Breast epithelium (tissue), 4 donors: ENCODE results near the gene ATP1B3. TPM values are rescaled to one million over a fixed set of nuclear protein-coding genes. Genes with fewer than 3 reads are reported as not detected.

Experiments used
- DNase-seq, 2 donors: peaks; one replicate each; pipeline ENCODE4 v3.0.0-alpha.2; 2019; ENCODE audit warnings: low spot score in 2 of 2
- H3K27ac ChIP-seq, 2 donors: fragments of 200-600 bp; sonication (generic) in 1 of 2; one replicate each; pipeline ENCODE4 v1.5.1; 2016 to 2019; ENCODE audit warnings: mild to moderate bottlenecking in 1 of 2
- H3K27me3 ChIP-seq, 2 donors: fragments of 200-600 bp; sonication (generic) in 1 of 2; one replicate each; pipeline versions ENCODE4 v1.5.1 to v1.6.0; 2017 to 2019; ENCODE audit warnings: control low read depth in 1 of 2, mild to moderate bottlenecking in 1 of 2
- H3K36me3 ChIP-seq: fragments of 200-600 bp; one replicate; pipeline ENCODE4 v1.5.1; 2019
- H3K4me1 ChIP-seq, 2 donors: fragments of 200-600 bp; sonication (generic); one replicate each; pipeline ENCODE4 v1.5.1; 2016 to 2019; ENCODE audit warnings: control low read depth in 1 of 2
- H3K4me3 ChIP-seq, 3 donors: fragments of 200-600 bp; sonication (generic); 1 replicate in 2 of 3; 2 replicates in 1 of 3; pipeline ENCODE4 v1.5.1; 2016 to 2019; ENCODE audit warnings: mild to moderate bottlenecking in 3 of 3, moderate library complexity in 2 of 3
- H3K9me3 ChIP-seq, 2 donors: fragments of 200-600 bp; sonication (generic) in 1 of 2; one replicate each; pipeline ENCODE4 v1.5.1; 2016 to 2019; ENCODE audit warnings: control low read depth in 1 of 2
- CTCF ChIP-seq, 3 donors: fragments of 450-650 bp; IDR thresholded peaks; one replicate each; pipeline ENCODE4 v1.5.1; 2016 to 2017; ENCODE audit warnings: antibody characterized with exemption in 3 of 3, mild to moderate bottlenecking in 3 of 3, moderate library complexity in 3 of 3
- POLR2A ChIP-seq: fragments of 450-650 bp; IDR thresholded peaks from one replicate; pipeline ENCODE4 v1.6.1; 2016; ENCODE audit warnings: antibody characterized with exemption, mild to moderate bottlenecking, moderate library complexity
- POLR2AphosphoS5 ChIP-seq, 3 donors: sonication (generic); formaldehyde crosslinking; IDR thresholded peaks; one replicate each; pipeline ENCODE4 v1.6.1; 2017; ENCODE audit warnings: antibody characterized with exemption in 3 of 3
- intact Hi-C: fragments of 100-400 bp; cut with DNase I; formaldehyde crosslinking; loops from one replicate; pipeline ENCODE4 v1.15.1; 2023; ENCODE audit warnings: low total_unique reads
- total RNA-seq, 3 donors: library from RNA; depleted of rRNA; stranded (reverse); fragments of >200 nt; gene quantifications; one replicate each; pipeline ENCODE4 v1.1.0, GENCODE V29; 2016

The ATP1B3 gene
- total RNA-seq, 3 donors from 2014 or later = 47.2 to 88.8 (median 74.4) TPM

- intact Hi-C loops = no loop called here
Observed at GRCh38 chr3:141835557-141836229, 40.8 kb upstream of the ATP1B3 start.

GRCh38 chr3:141839389-141839788 is 37.1 kb upstream of the ATP1B3 start:
- Histone ChIP-seq H3K4me3 (no peak overlapping the region), H3K4me1 (no peaks in the 10 kb centered on the region), H3K27ac (no peak overlapping the region), H3K9me3 (no peaks in the 10 kb centered on the region), H3K27me3 (no peaks in the 10 kb centered on the region), H3K36me3 (no peaks in the 10 kb centered on the region)
- intact Hi-C loops = no loop called here
- no peak for DNase-seq
- TF ChIP-seq CTCF (IDR thresholded peaks at IDR 0.05) (no peak), POLR2AphosphoS5 (IDR thresholded peaks at IDR 0.05) (no peak), POLR2A (no peak)

More at GRCh38 chr3:141835557-141836229, 40.8 kb upstream of the ATP1B3 start:
- no peak for TF ChIP-seq CTCF (IDR thresholded peaks at IDR 0.05)
- TF ChIP-seq POLR2AphosphoS5 (IDR thresholded peaks at IDR 0.05) = no peak
- no peak for TF ChIP-seq POLR2A
- H3K9me3 ChIP-seq = no peaks in the 10 kb centered on the region
- DNase-seq = no peak
- no peaks in the 10 kb centered on the region for H3K36me3 ChIP-seq
- no peak overlapping the region for H3K4me3 ChIP-seq
- H3K4me1 ChIP-seq = no peaks in the 10 kb centered on the region
- H3K27ac ChIP-seq = no peak overlapping the region
- H3K27me3 ChIP-seq = no peaks in the 10 kb centered on the region

- Histone ChIP-seq H3K36me3 (no peaks in the 10 kb centered on the region), H3K4me3 (no peak overlapping the region), H3K27me3 (no peaks in the 10 kb centered on the region), H3K27ac (peak overlapping the region in 1 of 2 donors; percentile 52), H3K9me3 (no peaks in the 10 kb centered on the region), H3K4me1 (no peaks in the 10 kb centered on the region)
- intact Hi-C loops = no loop called here
- TF ChIP-seq POLR2AphosphoS5 (IDR thresholded peaks at IDR 0.05) (no peak), CTCF (IDR thresholded peaks at IDR 0.05) (no peak), POLR2A (no peak)
- DNase-seq = no peak
Observed at GRCh38 chr3:141840737-141841544, 35.5 kb upstream of the ATP1B3 start.

GRCh38 chr3:141844108-141844507 is 32.3 kb upstream of the ATP1B3 start:
- Histone ChIP-seq H3K27ac (no peak overlapping the region), H3K9me3 (no peaks in the 10 kb centered on the region), H3K27me3 (no peaks in the 10 kb centered on the region), H3K36me3 (no peaks in the 10 kb centered on the region), H3K4me3 (no peak overlapping the region), H3K4me1 (no peaks in the 10 kb centered on the region)
- DNase-seq = no peak
- intact Hi-C loops = no loop called here
- no peak for TF ChIP-seq POLR2AphosphoS5 (IDR thresholded peaks at IDR 0.05)
- no peak for TF ChIP-seq POLR2A
- TF ChIP-seq CTCF (IDR thresholded peaks at IDR 0.05) = no peak

- no peak overlapping the region for H3K4me3 ChIP-seq
- H3K9me3 ChIP-seq = no peaks in the 10 kb centered on the region
- no peaks in the 10 kb centered on the region for H3K27me3 ChIP-seq
- TF ChIP-seq CTCF (IDR thresholded peaks at IDR 0.05) (no peak), POLR2A (no peak), POLR2AphosphoS5 (IDR thresholded peaks at IDR 0.05) (no peak)
- no peaks in the 10 kb centered on the region for H3K36me3 ChIP-seq
- intact Hi-C loops = no loop called here
- no peak for DNase-seq
- no peaks in the 10 kb centered on the region for H3K4me1 ChIP-seq
- no peak overlapping the region for H3K27ac ChIP-seq
Observed at GRCh38 chr3:141844812-141845211, 31.6 kb upstream of the ATP1B3 start.
